A549 (cell line): ENCODE measurements around the gene GPR142. TPM values are rescaled to one million over a fixed set of nuclear protein-coding genes. Genes with fewer than 3 reads are reported as not detected.

ENCODE experiments used
- ATAC-seq, 2 experiments: fragments of 200-7000 bp in 1 of 2; fragments of >200 bp in 1 of 2; cut with Nextera tagmentation in 1 of 2; cut with Tn5 transposase in 1 of 2; 3 replicates each; pipeline versions ENCODE4 v1.8.0 to v1.9.1; 2018 to 2020; ENCODE audit warnings: mild to moderate bottlenecking in 1 of 2, moderate library complexity in 1 of 2
- CTCF ChIA-PET: fragments of 300-600 bp; sonication (Branson Sonifier 250); formaldehyde crosslinking; extraction: SDS; loops from one replicate; lab custom pipeline; 2021; ENCODE audit warnings: antibody characterized with exemption, inconsistent platforms; lab: Yijun Ruan, JAX
- POLR2A ChIA-PET: fragments of 350-600 bp; formaldehyde crosslinking; extraction: SDS; loops from one replicate; lab custom pipeline; 2021; ENCODE audit warnings: antibody characterized with exemption, inconsistent platforms; lab: Yijun Ruan, JAX
- DNase-seq, 2 experiments: peaks; one replicate each; pipeline versions ENCODE4 v3.0.0 to v3.0.0-alpha.2; 2011 to 2016; ENCODE audit warnings: low read depth in 1 of 2, low spot score in 1 of 2
- FAIRE-seq: peaks from 2 replicates; lab custom pipeline; 2011; peaks lifted over from hg19 to GRCh38; lab: Jason Lieb, UNC
- H3K27ac ChIP-seq, 2 experiments: fragments of >200 bp; sonication (Bioruptor Twin); formaldehyde crosslinking; 3 replicates each; pipeline ENCODE4 v1.5.1; 2016 to 2017
- H3K4me1 ChIP-seq: fragments of >200 bp; sonication (Bioruptor Twin); formaldehyde crosslinking; 3 replicates; pipeline ENCODE4 v1.6.1; 2016
- H3K4me2 ChIP-seq: fragments of >200 bp; sonication (Bioruptor Twin); formaldehyde crosslinking; 3 replicates; pipeline ENCODE4 v1.6.1; 2016
- H3K4me3 ChIP-seq: fragments of >200 bp; sonication (Bioruptor Twin); formaldehyde crosslinking; 3 replicates; pipeline ENCODE4 v1.5.1; 2016
- H3K9me3 ChIP-seq: fragments of >200 bp; sonication (Bioruptor Twin); formaldehyde crosslinking; 3 replicates; pipeline ENCODE4 v1.6.1; 2016
- ATOH8 ChIP-seq: fragments of 250-450 bp; sonication (Bioruptor Pico); IDR thresholded peaks from 2 replicates; pipeline ENCODE4 v1.5.0; 2020; ENCODE audit warnings: low read depth, mild to moderate bottlenecking, moderate library complexity
- BHLHE40 ChIP-seq: IDR thresholded peaks from 2 replicates; pipeline ENCODE4 v1.6.1; 2012; ENCODE audit warnings: low read depth, low read length, inconsistent platforms
- CBX2 ChIP-seq: fragments of 200-600 bp; sonication (generic); IDR thresholded peaks from 2 replicates; pipeline ENCODE4 v1.6.1; 2016; ENCODE audit warnings: low read depth, mild to moderate bottlenecking, borderline replicate concordance
- ELK1 ChIP-seq: fragments of 150-350 bp; IDR thresholded peaks from 2 replicates; pipeline ENCODE4 v1.6.1; 2014; ENCODE audit warnings: low read depth, mild to moderate bottlenecking, low read length
- EP300 ChIP-seq, 2 experiments: fragments of >200 bp; sonication (Bioruptor Twin); formaldehyde crosslinking; IDR thresholded peaks; 2 replicates in 1 of 2; 3 replicates in 1 of 2; pipeline ENCODE4 v1.6.1; 2016 to 2017
- FOSB ChIP-seq: fragments of 250-450 bp; sonication (Bioruptor Pico); IDR thresholded peaks from 2 replicates; pipeline ENCODE4 v1.5.0; 2020; ENCODE audit warnings: mild to moderate bottlenecking, moderate library complexity
- FOXS1 ChIP-seq: fragments of 250-450 bp; sonication (Bioruptor Pico); IDR thresholded peaks from 2 replicates; pipeline ENCODE4 v1.5.0; 2020; ENCODE audit warnings: mild to moderate bottlenecking, moderate library complexity
- GATA3 ChIP-seq: IDR thresholded peaks from 2 replicates; pipeline ENCODE4 v1.6.1; 2012; ENCODE audit warnings: borderline replicate concordance
- HEYL ChIP-seq: fragments of 250-450 bp; sonication (Bioruptor Pico); IDR thresholded peaks from 2 replicates; pipeline ENCODE4 v1.8.0; 2021; ENCODE audit warnings: mild to moderate bottlenecking, moderate library complexity
- HMGXB4 ChIP-seq: fragments of 250-450 bp; sonication (Bioruptor Pico); IDR thresholded peaks from 2 replicates; pipeline ENCODE4 v1.5.0; 2021; ENCODE audit warnings: mild to moderate bottlenecking, moderate library complexity, borderline replicate concordance
- HOXA7 ChIP-seq: fragments of 250-450 bp; sonication (Bioruptor Pico); IDR thresholded peaks from 2 replicates; pipeline ENCODE4 v1.5.0; 2020; ENCODE audit warnings: mild to moderate bottlenecking, moderate library complexity
- KDM5A ChIP-seq: fragments of 200-600 bp; sonication (generic); IDR thresholded peaks from 2 replicates; pipeline ENCODE4 v1.6.1; 2016; ENCODE audit warnings: antibody characterized with exemption, mild to moderate bottlenecking
- NPAS2 ChIP-seq: fragments of 250-450 bp; sonication (Bioruptor Pico); IDR thresholded peaks from 2 replicates; pipeline ENCODE4 v1.8.0; 2022; ENCODE audit warnings: mild to moderate bottlenecking, moderate library complexity, borderline replicate concordance
- RAD21 ChIP-seq, 2 experiments: fragments of >200 bp in 1 of 2; sonication (Bioruptor Twin) in 1 of 2; formaldehyde crosslinking in 1 of 2; IDR thresholded peaks in 1 of 2; conservative IDR thresholded peaks in 1 of 2; 2 replicates in 1 of 2; 3 replicates in 1 of 2; pipeline ENCODE4 v1.6.1; 2012 to 2018; ENCODE audit warnings: inconsistent platforms in 1 of 2
- RCOR1 ChIP-seq: fragments of 150-350 bp; IDR thresholded peaks from 2 replicates; pipeline ENCODE4 v1.6.1; 2014; ENCODE audit warnings: antibody characterized with exemption, low read length, low read depth
- SREBF2 ChIP-seq: fragments of 450-650 bp; IDR thresholded peaks from 2 replicates; pipeline ENCODE4 v1.6.1; 2014; ENCODE audit warnings: mild to moderate bottlenecking, moderate library complexity
- ZC3H11A ChIP-seq: fragments of 450-650 bp; IDR thresholded peaks from 2 replicates; pipeline ENCODE4 v1.6.1; 2014; ENCODE audit warnings: antibody characterized with exemption, mild to moderate bottlenecking
- ZSCAN20 ChIP-seq: fragments of 250-450 bp; sonication (Bioruptor Pico); IDR thresholded peaks from 2 replicates; pipeline ENCODE4 v1.8.0; 2022; ENCODE audit warnings: mild to moderate bottlenecking, moderate library complexity
- WGBS: methylation state at CpG from one replicate; pipeline ENCODE4 v1.1.6; 2017; ENCODE audit errors: missing lambda C conversion rate; 5-methylcytosine and 5-hydroxymethylcytosine counted together
- polyA plus RNA-seq, 4 experiments: library from polyadenylated mRNA; depleted of rRNA in 3 of 4; stranded (reverse); fragments of >200 nt; fragmentation: RNase III in 1 of 4; extraction: RNeasy Plus Mini Kit Qiagen cat#74134 plus additional on column Dnase treatment in 1 of 4; gene quantifications; 2 replicates in 3 of 4; 3 replicates in 1 of 4; pipeline ENCODE4 v1.2.3, GENCODE V29; 2011 to 2017
- TF ChIP-seq, protein P1 (sequence below): fragments of 200-600 bp; sonication (generic); IDR thresholded peaks from 2 replicates; pipeline ENCODE4 v1.6.1; 2016; ENCODE audit warnings: antibody characterized with exemption, mild to moderate bottlenecking, moderate library complexity

The GPR142 gene
- polyA plus RNA-seq, 2 of the 4 experiments (the other 2 are of a cell fraction), result not detected

DNA sequence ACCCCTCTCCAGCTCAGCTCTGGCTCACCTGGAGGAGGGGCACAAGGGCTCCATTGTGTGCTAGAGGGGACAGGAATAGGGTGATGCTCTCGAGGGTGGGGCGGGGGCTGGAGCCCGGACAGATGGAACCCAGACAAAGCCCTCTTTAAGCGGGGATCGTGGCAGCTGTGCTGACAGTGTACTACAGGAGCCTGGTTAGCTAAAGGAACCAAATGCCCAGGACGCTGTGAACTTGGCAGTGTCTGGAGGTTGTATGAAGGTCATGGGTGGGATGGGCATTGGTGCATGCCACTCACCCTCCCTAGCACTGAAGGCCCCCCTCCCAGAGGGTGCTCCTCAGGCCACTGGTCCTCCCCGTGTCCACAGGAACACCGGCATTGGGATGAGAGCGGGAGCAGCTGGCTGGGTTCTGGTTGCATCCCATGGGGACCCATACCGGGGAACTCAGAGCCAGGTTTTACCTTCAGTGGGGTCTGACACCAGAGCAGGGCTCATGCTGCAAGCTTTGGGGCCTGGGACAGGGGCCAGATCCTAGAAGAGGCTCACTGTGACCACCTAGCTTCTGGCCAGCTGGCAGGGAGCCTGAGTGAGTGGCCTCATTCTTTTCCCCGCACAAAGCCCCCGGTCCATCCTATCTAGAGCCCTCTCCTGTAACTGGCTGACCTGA, 29.3 kb upstream of the GPR142 start:
- 63% methylated on average over 9 of the region's 12 CpGs for WGBS
- H3K4me1 ChIP-seq, result no peaks in the 10 kb centered on the region
- CTCF ChIA-PET, result interaction anchor here (1.1 to 34.5 kb wide), 7 partner anchors 9 to 120 kb away, joined by 3 to 674 read pairs (median 6); partner anchors contain the start of genes BTBD17 and GPR142

DNA sequence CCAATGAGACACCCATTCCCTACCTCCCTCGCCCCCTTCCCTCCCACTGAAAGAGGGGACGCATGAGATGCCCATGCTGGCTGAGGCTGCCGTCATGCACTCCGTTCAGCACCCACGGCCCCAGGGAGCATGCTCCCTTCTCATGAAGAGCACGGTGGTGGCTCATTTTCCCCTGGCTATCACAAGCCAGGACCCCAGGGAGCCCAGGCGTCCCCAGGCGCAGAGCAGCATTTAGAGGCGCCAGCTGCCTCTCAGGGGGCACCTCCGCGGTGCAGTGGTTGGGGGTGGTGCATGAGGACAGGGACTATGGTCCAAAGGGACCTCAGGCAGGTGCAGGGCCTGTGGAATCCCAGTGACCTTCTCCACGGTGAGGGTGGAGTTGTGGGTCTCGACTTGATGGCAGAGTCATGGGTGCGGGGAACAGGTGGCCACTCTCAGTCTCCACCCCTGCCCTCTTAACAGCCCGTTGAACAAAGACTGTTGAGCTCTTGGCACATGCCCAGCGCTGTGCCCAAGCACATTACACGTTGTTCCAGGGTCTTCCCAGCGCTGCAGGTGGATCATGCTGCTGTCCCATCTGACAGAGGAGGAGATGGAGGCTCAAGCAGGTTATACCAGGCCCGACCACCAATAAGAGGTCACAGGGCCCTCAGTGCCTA, 27.6 kb upstream of the GPR142 start:
- CTCF ChIA-PET, result interaction anchor here (34.5 kb wide), 1 partner anchor 32 kb away, joined by 674 read pairs; the partner anchor contains the start of genes BTBD17 and GPR142
- Histone ChIP-seq H3K4me2 (no peak overlapping the region), H3K4me3 (no peak overlapping the region), H3K27ac (no peak overlapping the region), H3K4me1 (no peaks in the 10 kb centered on the region), H3K9me3 (no peaks in the 10 kb centered on the region)
- no peak for DNase-seq
- POLR2A ChIA-PET, result no interaction called here
- FAIRE-seq, result no peak
- 42% methylated on average over 12 of the region's 19 CpGs for WGBS
- no peak for ATAC-seq
- TF ChIP-seq NPAS2 (CRISPR knock-in tag) (no peak), FOSB (CRISPR knock-in tag) (no peak), HMGXB4 (CRISPR knock-in tag) (no peak), RCOR1 (no peak), CBX2 (no peak), KDM5A (no peak), BHLHE40 (no peak), FOXS1 (CRISPR knock-in tag) (no peak), EP300 (IDR thresholded peaks at IDR 0.05) (no peak), ZC3H11A (no peak), SREBF2 (no peak), HOXA7 (CRISPR knock-in tag) (no peak), ZSCAN20 (CRISPR knock-in tag) (no peak)
- TF ChIP-seq, protein P1, sequence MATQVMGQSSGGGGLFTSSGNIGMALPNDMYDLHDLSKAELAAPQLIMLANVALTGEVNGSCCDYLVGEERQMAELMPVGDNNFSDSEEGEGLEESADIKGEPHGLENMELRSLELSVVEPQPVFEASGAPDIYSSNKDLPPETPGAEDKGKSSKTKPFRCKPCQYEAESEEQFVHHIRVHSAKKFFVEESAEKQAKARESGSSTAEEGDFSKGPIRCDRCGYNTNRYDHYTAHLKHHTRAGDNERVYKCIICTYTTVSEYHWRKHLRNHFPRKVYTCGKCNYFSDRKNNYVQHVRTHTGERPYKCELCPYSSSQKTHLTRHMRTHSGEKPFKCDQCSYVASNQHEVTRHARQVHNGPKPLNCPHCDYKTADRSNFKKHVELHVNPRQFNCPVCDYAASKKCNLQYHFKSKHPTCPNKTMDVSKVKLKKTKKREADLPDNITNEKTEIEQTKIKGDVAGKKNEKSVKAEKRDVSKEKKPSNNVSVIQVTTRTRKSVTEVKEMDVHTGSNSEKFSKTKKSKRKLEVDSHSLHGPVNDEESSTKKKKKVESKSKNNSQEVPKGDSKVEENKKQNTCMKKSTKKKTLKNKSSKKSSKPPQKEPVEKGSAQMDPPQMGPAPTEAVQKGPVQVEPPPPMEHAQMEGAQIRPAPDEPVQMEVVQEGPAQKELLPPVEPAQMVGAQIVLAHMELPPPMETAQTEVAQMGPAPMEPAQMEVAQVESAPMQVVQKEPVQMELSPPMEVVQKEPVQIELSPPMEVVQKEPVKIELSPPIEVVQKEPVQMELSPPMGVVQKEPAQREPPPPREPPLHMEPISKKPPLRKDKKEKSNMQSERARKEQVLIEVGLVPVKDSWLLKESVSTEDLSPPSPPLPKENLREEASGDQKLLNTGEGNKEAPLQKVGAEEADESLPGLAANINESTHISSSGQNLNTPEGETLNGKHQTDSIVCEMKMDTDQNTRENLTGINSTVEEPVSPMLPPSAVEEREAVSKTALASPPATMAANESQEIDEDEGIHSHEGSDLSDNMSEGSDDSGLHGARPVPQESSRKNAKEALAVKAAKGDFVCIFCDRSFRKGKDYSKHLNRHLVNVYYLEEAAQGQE, result no peak

More for the DNA sequence above, 29.3 kb upstream of the GPR142 start:
- Histone ChIP-seq H3K4me3 (no peak overlapping the region), H3K9me3 (no peaks in the 10 kb centered on the region), H3K4me2 (no peak overlapping the region), H3K27ac (no peak overlapping the region)
- peak in 1 of 2 experiments; percentile 19; a peak in 3 of 6 replicates for ATAC-seq
- no peak for DNase-seq
- no peak for FAIRE-seq
- TF ChIP-seq ELK1, result no peak
- no peak for TF ChIP-seq RAD21 (conservative IDR thresholded peaks at IDR 0.05 in 1 of 2, IDR thresholded peaks at IDR 0.05 in 1 of 2)
- TF ChIP-seq HEYL (CRISPR knock-in tag), result no peak
- TF ChIP-seq GATA3, result no peak
- no peak for TF ChIP-seq NPAS2 (CRISPR knock-in tag)
- TF ChIP-seq BHLHE40, result no peak
- TF ChIP-seq HOXA7 (CRISPR knock-in tag), result no peak
- no peak for TF ChIP-seq ATOH8
- TF ChIP-seq HMGXB4 (CRISPR knock-in tag), result no peak
- no peak for TF ChIP-seq CBX2
- POLR2A ChIA-PET, result no interaction called here
